ENCODE measurements around the gene DEDD2. TPM values are rescaled to one million over a fixed set of nuclear protein-coding genes. Genes with fewer than 3 reads are reported as not detected.

Gene DEDD2
- total RNA-seq, 1 donor from 2014 or later, result 21.3 TPM

- no peaks in the 10 kb centered on the region for H3K27me3 Mint-ChIP-seq (ENCODE audit: low read depth)
- H3K9me3 Mint-ChIP-seq, result no peaks in the 10 kb centered on the region
- H3K36me3 Mint-ChIP-seq, result peaks cover 45% of the 10 kb centered on the region
- no peak for DNase-seq (ENCODE audit: low spot score in 2 of 2, unreplicated experiment in 2 of 2)
- H3K4me3 Mint-ChIP-seq, result no peak overlapping the region
- TF ChIP-seq CTCF (IDR thresholded peaks at IDR 0.05; ENCODE audit: unreplicated experiment), result no peak
- H3K27ac Mint-ChIP-seq, result no peak overlapping the region
- no peaks in the 10 kb centered on the region for H3K4me1 Mint-ChIP-seq
Observed at GRCh38 chr19:42203700-42204099, 13.8 kb downstream of the DEDD2 start.

- H3K36me3 Mint-ChIP-seq, result peaks cover 41% of the 10 kb centered on the region
- H3K4me1 Mint-ChIP-seq, result no peaks in the 10 kb centered on the region
- no peak for DNase-seq (ENCODE audit: low spot score in 2 of 2, unreplicated experiment in 2 of 2)
- H3K4me3 Mint-ChIP-seq, result no peak overlapping the region
- TF ChIP-seq CTCF (IDR thresholded peaks at IDR 0.05; ENCODE audit: unreplicated experiment), result no peak
- no peaks in the 10 kb centered on the region for H3K9me3 Mint-ChIP-seq
- H3K27ac Mint-ChIP-seq, result no peak overlapping the region
- no peaks in the 10 kb centered on the region for H3K27me3 Mint-ChIP-seq (ENCODE audit: low read depth)
Observed at GRCh38 chr19:42202290-42202880, 15.1 kb downstream of the DEDD2 start.

GRCh38 chr19:42201489-42202289 is 15.8 kb downstream of the DEDD2 start:
- peaks cover 44% of the 10 kb centered on the region for H3K36me3 Mint-ChIP-seq

GRCh38 chr19:42200116-42200715 is 17.3 kb downstream of the DEDD2 start:
- TF ChIP-seq CTCF (IDR thresholded peaks at IDR 0.05; ENCODE audit: unreplicated experiment), result no peak
- H3K27ac Mint-ChIP-seq, result no peak overlapping the region
- no peaks in the 10 kb centered on the region for H3K9me3 Mint-ChIP-seq
- peaks cover 38% of the 10 kb centered on the region for H3K36me3 Mint-ChIP-seq
- no peak overlapping the region for H3K4me3 Mint-ChIP-seq
- peaks cover 4% of the 10 kb centered on the region for H3K27me3 Mint-ChIP-seq (ENCODE audit: low read depth)
- no peaks in the 10 kb centered on the region for H3K4me1 Mint-ChIP-seq
- DNase-seq (ENCODE audit: low spot score in 2 of 2, unreplicated experiment in 2 of 2), result no peak

More at GRCh38 chr19:42201489-42202289, 15.8 kb downstream of the DEDD2 start:
- Mint-ChIP-seq H3K27me3 (ENCODE audit: low read depth) (no peaks in the 10 kb centered on the region), H3K27ac (no peak overlapping the region), H3K9me3 (no peaks in the 10 kb centered on the region), H3K4me3 (no peak overlapping the region), H3K4me1 (no peaks in the 10 kb centered on the region)
- no peak for TF ChIP-seq CTCF (IDR thresholded peaks at IDR 0.05; ENCODE audit: unreplicated experiment)
- no peak for DNase-seq (ENCODE audit: low spot score in 2 of 2, unreplicated experiment in 2 of 2)

- peaks cover 34% of the 10 kb centered on the region for H3K36me3 Mint-ChIP-seq
- no peaks in the 10 kb centered on the region for H3K9me3 Mint-ChIP-seq
- TF ChIP-seq CTCF (IDR thresholded peaks at IDR 0.05; ENCODE audit: unreplicated experiment), result no peak
- H3K27me3 Mint-ChIP-seq (ENCODE audit: low read depth), result peaks cover 4% of the 10 kb centered on the region
- H3K4me1 Mint-ChIP-seq, result no peaks in the 10 kb centered on the region
- H3K4me3 Mint-ChIP-seq, result no peak overlapping the region
- no peak for DNase-seq (ENCODE audit: low spot score in 2 of 2, unreplicated experiment in 2 of 2)
- no peak overlapping the region for H3K27ac Mint-ChIP-seq
Observed at GRCh38 chr19:42199440-42200115, 17.9 kb downstream of the DEDD2 start.

Measured in mesothelial cell of epicardium (in vitro differentiated cells).